GM04504 (cell line): ENCODE measurements around the gene CADM2.

Source experiments
- DNase-seq: peaks from one replicate; pipeline ENCODE4 v3.0.0-alpha.2; 2012; ENCODE audit warnings: low read depth

Gene CADM2

DNA sequence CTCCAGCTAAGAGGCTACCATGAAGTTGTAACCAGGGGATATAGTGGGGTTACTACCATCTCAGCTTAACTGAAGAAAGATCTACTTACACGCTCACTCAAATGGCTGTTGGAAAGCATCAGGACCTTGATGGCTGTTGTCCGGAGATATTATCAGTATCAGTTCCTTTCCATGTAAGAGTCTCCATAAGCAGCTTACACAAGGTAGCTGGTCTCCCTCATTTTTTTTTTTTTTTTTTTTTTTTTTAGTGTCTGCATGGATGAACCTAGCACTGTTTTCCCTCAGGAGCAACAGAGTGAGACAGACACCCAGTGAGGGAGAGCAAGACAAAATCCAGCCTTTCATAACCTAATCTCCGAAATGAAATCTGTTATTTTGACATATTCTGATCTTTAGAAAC lies 230.9 kb downstream of the CADM2 start:
- no peak for DNase-seq

DNA sequence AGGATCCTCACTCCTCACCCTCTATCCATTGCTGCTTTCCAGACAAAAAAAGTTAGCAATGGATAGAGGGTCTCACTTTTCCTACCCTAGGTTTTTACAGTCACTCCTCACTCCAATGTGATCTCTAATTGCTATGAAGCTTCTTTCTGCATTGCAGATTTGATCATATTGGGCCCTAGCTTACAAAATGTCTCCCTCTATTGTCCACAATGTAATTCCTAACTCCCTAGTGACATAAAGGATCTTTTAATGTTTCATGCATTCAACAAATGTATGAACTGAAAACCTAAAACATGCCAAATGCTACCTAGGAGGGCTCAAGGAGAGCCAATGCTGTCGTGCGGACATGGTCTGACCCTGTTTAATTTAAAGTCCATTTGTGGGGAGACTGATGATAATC lies 234.8 kb downstream of the CADM2 start:
- DNase-seq = no peak

DNA sequence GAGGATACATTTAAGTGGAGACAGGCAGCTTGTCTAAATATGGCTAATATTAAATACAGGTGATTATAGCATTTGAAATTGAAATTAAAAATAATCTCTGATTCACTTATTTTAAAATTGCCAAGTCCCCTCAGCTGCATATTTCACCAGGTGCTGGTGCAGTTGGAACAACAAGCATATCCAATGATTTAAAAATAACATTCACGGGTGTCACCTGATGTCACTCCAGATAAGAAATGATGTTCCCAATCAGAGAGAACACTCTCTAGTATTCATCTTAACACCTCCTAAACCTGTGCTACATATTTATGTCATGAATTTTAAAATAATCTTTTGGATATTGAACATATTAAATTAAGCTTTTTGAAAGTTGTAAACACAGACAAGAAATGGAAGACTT lies 249.9 kb downstream of the CADM2 start:
- DNase-seq = no peak

DNA sequence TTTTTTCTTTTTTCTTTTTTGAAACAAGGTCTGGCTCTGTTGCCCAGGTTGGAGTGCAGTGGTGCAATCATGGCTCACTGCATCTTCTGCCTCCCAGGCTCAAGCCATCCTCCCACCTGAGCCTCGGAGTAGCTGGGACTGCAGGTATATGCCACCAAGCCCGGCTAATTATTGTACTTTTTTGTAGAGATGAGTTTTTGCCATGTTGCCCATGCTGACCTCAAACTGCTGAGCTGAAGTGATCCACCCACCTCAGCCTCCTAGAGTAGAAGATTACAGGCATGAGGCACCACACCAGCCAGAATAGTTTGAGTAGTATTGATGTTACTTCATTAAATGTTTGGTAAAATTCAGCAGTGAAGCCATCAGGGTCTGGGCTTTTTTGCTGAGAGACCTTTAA lies 251.8 kb downstream of the CADM2 start:
- DNase-seq = no peak

DNA sequence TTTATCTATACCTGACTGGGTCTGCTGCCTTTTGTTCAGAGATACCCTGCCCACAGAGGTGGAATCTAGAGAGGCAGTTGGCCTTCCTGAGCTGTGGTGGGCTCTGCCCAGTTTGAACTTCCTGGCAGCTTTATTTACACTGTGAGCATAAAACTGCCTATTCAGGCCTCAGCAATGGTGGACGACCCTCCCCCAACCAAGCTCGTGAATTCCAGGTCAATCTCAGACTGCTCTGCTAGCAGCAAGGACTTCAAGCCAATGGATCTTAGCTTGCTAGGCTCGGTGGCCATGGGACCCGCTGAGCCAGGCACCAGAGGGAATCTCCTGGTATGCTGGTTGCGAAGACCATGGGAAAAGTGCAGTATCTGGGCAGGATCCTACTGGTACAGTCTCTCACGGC lies 270.2 kb downstream of the CADM2 start:
- DNase-seq = no peak

DNA sequence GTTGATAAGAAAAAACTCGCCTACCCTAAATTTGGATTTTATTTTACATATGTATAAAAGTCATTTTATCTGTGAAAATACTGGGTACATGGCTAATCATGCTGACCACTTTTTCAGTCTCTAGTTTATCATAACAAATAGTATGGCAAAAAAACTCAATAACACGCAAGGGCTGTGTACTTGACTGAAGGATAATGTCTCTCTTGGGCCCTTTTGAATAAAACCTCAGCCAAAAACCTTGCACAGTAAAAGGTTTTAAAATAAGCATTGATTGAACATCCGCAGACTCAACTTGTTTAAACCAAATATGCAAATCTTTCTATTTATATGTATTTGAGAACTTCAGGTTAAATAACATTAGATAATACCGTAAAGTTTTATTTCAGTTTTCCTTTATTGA lies 285.3 kb downstream of the CADM2 start:
- no peak for DNase-seq

DNA sequence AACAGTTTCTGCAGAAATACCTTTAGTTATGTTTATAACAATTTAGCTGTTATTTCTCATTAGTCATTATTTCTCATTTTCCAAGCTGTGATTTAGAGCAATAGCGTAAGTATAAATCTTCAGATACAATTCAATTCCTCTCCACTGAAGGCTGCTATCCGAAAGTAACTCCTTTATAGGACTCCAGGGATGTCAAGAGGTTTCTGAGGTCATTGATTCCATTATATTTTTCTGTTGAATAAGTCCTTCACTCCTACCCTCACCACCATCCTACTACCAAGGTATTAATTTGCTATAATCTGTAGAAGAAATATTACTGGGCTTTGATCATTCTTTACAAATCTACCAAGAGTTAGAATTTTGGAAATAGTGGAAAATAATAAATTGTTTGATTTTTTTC lies 285.7 kb downstream of the CADM2 start:
- DNase-seq = no peak

DNA sequence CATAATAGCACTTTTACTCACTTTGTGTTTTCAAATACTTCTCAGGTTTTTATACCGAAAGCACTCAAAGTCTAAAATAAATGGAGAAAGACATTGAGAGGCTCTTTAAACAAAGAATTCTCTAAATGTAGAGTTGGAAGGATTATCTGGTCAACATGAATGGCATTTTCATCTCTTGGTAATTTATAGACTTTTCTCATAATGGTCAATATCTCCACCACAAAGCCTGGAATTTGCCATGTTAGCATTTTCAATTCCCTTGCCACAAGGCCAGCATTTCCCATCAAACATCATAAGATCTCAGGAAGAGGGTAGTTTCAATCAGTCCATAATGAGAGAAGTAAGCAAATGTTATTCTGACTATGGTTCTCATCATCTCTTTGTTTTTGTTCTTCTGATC lies 293.0 kb downstream of the CADM2 start:
- DNase-seq = no peak

DNA sequence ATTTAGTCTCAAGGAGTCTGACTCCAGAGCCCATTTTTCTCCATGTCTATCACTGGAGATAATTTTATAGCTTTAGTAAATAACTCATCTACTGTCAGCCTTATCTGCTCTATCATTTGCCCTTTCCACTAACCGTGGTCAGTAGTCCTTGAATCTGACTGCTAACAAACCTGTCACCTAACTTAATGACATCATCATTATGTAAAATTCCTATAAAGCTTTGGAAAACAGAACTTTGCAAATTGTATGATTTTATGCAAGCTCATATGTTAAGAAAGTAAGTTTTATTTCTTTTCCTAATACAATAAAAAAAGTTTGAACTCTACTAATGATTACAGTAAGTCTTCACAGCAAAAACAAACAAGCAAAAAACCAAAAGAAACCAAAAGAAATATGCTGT lies 293.9 kb downstream of the CADM2 start:
- DNase-seq = no peak

DNA sequence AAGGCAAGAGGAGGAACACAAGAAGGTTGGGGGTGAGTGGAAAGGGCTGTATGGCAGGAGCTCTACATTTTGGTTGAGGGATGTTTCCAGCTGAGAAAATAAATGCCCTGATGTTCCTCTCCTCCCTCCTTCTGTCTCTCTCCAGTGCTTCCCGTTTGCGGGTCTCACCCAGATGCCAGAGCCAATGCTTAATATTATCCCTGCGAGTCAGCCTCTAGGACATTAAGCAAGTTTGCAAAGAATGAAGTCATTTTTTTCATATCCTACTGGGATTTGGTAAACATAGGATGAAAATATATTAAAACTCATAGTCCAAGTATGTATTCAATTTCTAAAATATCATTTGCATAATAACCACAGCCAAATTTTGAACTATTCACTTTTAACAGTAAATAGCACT lies 295.9 kb downstream of the CADM2 start:
- DNase-seq = no peak

DNA sequence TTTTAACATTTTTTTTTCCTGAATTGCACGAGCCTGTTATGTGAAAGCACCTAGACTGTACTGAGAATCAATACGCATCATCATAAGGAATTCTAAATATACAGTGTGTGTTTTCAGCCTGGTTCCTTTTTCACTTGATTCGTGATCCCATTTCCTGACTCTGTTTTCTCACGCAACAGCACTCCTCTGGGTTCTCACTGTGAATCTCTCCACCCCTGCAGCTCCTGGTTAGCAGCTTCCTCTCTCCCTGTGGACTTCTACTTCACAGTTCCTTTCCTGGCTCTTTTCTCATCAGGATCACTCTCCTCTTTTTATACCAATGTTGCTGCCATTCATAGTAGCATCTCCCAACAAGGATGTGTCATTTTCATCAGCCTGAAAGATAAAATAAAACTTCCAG lies 297.2 kb downstream of the CADM2 start:
- no peak for DNase-seq

DNA sequence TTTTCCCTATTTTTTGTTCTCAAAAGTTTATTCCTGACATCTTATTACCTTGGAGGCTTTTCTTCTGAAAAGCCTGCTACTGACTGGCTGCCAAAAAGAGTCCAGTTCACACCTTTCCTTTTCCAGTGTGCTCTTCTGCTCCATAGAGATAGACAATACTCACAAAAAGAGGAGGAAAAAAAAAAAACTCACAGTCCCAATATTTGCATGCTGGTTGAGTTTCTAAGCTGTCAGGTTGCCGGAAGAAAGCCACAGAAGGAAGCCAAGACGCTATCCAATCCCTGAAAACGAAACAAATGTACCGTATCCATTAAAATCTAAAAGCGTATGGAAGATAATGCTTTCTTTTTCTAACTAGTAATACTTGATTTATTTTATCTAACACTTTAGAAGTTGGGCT lies 299.5 kb downstream of the CADM2 start:
- DNase-seq = no peak

DNA sequence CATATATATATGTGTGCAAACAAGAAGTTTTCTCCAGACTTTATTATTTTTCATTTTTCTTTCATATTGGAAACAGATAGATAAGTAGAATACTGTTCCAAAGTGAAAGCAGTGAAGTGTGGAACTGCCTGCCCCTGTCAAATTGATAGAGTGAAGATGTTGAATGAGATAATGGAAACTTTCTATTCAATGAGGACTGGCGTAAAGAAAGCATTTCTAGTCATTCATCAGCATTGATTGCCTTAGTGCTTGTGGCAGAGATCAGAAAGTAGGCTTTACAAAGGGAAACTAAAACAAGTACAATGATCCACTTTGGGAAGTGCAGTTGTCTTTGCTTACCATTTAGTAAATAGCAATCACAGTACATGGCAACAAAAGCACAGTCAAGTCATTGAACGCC lies 300.0 kb downstream of the CADM2 start:
- no peak for DNase-seq

DNA sequence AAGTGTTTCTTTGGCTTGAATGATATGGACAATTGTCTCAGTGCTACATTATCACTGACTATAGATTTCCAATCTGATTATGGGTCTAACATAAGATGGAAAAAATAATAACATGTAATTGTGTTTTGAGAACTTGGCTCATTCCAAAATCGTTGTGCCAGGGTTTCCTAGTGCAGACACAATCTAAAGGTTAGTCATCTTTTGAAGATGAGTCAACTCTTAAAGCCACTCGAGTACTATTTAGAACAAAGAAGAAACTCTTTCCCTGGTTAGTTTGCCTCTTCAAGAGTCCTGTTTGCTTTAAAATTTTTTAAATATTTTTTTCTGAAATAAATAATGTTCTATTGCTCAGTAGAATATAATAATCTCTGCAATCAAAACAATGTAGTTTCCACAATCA lies 301.0 kb downstream of the CADM2 start:
- DNase-seq = no peak

DNA sequence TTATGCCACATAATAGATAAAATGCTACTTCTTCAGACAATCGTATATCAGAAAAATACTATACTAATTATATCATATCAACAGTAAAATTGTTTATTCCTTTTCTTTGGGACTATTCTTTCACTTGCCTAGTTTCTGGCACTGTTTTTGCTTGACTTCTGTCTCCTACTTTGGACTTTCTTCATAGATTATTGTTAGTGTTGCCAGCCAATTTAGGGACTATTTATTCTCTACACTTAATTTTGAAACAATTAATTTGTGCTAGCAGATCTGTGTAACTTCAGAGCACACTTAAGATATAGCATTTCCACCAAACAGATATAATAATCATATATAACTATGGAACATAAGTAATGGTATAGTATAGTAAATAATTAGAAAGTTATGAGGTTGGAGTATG lies 305.6 kb downstream of the CADM2 start:
- no peak for DNase-seq

DNA sequence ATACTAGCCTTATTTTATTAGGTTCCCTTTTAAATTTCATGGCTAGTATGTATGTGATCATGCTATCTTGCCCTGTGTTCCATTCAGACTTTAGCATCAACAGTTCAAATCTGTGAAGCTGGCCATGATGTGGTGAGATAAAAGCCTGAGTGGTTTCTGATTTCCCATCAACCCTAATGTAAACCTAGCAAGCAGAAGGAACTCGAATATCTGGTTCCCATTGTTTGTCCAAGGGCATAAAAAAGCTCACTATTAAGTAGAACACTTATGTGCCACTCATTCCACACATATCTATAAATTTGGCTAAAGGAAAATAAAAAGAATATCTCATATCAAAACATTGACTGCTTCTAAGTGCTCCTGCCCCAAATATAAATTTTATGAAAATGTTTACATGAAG lies 311.7 kb downstream of the CADM2 start:
- no peak for DNase-seq

DNA sequence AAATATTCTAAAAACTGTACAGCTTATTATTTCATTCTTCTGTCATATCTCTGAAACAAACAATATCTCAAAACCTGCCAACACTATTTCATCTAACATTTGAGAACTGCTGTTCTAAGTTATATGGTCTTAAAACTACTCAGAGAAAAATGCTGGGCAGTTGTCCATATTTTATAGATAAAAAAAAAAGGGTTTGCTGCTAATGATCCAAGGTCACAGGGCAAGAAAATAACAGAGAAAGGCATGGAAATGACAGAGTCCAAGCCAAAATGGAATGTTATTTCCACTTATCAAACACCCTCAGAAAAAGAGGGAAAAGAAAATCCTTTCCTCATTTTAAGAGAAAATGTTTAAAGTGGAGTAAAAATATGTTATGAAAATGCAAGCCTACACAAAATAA lies 313.1 kb downstream of the CADM2 start:
- DNase-seq = no peak

DNA sequence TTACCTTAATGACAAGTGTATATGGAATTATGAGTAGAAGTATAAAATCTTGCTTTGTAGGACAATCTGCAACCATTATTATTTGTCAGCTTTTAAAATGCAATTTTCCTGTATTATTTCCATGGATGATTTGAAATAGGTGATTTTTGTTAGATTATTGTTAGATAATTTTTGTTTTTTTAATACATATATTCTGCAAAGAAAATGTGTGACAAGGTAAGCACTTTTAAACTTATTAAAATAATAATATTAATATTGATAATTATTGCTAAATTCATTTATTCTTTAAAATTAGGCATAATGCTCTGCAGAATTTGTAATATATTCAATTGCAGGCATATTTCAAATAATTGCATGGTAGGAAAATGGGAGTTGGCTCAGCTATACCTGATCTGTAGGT lies 329.5 kb downstream of the CADM2 start:
- no peak for DNase-seq

DNA sequence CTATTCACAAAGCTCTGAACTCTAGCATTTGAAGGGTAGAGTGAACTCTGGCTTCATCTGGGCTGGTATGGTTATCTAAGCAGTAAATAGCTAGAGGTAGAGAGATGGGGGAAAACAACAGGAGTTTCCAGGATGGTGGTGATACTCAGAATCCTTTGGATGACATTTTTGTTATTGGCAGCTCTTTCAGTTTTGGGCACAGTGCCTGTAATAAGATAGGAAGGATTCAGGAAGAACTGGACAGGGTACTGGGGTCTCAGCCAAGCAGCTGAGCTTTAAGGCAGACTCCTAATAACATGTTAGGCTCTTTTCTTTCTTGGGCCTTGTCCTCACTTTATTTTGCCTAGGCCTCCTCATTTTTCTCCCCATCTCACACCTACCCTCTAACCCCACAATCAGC lies 338.5 kb downstream of the CADM2 start:
- no peak for DNase-seq

DNA sequence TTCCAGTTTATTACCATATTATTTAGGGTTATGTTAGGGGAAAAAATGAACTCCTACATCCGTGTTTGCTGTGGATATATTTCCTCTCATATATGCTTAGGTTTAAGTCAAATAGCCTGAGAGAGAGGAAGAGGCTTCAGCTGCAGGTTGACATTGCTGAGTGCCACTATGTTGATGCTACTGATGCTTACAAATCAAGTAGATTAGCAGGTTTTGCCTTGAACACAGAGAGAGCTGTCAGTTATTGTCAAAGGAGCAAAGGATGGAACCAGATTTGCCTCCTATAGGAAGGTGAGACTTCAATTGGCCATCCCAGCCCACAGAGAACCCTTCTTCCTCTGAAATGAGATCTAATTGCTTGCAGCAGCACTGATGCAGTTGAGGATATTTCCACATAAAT lies 339.2 kb downstream of the CADM2 start:
- DNase-seq = no peak

DNA sequence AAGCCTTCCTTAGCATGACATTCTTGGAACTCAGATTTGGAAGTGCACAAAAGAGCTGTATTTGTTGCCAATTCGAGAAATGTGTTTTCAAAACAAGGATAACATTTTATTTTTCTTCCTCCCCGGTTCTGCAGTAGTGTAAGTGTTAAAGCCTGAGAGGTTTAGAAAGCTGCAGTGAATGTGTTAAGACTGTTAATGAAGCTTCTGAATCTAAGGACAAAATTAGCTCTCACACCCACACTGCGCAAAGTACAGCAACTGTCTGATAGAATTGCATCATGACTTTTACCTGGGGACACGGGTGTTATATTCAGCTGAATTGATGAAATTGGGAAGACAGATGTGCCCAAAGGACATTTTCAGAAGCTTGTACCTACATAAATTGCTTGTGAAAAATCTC lies 344.4 kb downstream of the CADM2 start:
- no peak for DNase-seq

DNA sequence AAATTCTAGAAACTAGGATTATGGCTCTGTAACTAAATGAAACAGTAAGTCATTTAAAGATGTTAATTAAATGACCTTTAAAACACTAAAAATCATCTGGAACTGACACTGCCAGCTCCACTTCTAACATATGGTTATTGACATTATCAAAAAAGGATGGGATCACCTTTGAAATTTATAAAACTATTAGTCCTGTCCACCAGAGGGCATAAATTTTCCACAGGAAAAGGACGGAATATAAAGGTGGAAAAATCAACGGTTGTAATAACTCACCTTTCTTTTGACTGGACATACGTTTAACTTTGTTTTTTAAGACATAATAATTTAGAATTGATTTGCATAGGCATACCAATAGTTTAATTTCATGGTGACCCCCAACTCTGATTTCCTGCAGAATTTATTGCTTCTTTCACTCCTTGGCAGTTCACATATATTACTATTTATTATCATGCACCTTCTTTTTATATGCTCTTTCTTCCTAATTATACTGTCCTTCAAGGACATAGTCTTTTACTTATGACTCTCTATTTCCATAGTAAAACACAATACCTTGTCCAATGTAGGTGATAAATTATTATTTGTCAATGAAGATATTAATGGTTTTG lies 345.7 kb downstream of the CADM2 start:
- no peak for DNase-seq

DNA sequence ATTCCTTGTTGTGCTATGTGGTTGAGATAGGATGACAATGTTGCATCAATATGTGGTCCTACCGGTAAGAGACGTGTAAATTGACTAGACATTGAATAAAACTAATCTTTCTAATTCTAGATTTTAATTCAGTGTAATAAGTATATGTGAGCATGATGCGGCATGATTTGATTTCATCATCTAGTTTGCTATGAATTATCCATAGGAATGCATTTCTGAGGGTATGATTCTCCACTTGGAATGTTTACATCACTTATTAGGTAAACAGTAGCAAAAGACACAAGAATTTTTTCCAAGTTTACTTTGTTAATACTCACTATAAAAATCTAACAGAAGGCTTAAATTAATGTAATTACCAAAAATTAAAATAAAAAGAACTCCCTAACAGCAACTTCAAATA lies 353.5 kb downstream of the CADM2 start:
- DNase-seq = no peak

DNA sequence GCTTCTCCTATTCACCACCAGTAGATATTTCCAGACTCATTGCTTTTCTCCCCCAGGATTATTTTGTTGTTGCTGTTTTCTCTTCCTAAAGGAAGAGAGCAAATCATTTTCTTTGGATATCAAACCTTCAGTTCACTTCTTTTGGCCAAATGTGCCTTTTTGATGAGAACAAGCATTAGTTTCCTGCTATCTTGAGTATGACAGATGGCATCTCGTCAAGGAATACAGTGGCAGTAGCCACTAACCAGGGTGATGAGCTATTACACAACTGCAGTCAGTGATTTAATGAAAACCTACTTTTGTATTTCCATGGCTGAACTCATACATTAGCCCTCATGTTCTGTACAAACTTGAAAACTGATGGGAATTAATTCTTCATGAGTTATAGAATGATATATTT lies 354.6 kb downstream of the CADM2 start:
- DNase-seq = no peak

DNA sequence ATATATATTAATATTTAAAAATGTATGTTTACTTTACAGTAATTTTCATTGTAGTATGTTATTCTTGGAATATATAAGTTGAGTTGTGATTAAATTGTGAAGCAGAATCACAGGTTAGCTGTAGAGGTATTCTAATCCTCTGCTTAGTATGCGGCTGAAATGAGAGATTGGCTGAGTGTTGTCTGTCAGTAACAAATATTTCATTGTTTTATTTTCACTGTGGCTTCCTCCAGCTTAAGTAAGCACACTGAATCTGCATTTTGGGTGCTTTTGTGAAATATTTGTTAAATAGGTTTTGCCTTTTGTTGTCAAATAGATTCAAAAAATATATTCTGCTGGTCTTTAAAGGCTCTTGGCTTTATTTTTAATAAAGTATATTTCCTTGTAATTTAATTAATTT lies 357.5 kb downstream of the CADM2 start:
- DNase-seq = no peak
